ENCODE results near the gene GORASP2.

DNA sequence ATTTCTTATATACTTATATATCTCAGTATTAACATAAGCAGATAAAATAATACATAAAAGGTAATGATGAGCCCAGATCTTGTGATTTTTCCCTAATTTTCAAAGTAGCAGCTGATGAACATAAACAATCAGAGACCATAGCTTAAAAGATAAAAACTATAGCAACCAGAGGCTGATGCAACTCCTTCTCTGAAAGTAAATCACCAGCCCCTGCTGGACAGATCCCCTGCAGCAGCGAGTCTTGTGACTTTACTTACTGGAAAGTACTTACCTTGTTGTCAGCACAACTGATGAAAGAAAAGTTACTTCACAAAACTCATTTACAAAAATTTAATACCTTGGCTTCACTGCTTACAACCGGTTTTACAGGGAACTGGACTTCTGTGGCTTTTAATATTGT lies 67.3 kb downstream of the GORASP2 start:
- TF ChIP-seq POLR2A (IDR thresholded peaks at IDR 0.05) (no peak), CTCF (IDR thresholded peaks at IDR 0.05) (no peak)
